ENCODE results near the gene ZNF442.
"Not testable (repeated sequence)": the region's sequence is repeated elsewhere in the genome, so short reads cannot be mapped to it uniquely, and the experiment has no call there.

DNA sequence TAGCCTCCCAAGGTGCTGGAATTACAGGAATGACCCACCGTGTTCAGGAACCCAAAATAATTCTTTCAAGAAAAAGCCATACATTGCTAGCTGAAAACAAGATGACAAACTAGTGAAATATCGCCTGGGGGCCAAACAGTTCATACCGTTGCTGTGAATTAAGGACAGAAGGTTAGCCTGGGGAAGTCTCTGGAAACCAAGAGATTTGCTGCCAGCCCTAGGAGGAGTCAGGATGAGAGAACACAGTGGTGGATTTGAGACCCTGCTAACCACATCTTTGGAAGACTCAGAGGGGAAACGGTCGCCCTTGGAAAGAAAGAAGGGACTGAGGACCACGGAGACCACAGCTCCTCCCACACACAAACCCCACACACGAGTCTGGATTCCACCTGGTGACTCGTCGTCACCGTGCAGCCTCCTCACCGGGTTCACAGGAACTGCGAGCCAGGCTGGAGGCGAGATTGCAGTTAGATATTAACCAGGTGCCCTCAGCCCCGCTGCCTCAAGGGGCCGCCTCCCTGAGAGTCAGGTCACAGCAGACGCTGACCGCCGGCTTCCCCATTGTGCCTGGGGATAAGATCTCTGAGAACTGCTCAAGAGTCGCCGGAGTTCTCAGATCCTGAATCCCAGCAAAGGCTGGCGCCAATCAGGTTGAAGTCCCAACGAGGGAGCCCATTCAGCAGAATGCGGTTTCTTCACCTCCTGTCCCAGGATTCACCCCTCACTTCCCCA lies 34.6 kb upstream of the ZNF442 start:
- TF ChIP-seq, protein P1, sequence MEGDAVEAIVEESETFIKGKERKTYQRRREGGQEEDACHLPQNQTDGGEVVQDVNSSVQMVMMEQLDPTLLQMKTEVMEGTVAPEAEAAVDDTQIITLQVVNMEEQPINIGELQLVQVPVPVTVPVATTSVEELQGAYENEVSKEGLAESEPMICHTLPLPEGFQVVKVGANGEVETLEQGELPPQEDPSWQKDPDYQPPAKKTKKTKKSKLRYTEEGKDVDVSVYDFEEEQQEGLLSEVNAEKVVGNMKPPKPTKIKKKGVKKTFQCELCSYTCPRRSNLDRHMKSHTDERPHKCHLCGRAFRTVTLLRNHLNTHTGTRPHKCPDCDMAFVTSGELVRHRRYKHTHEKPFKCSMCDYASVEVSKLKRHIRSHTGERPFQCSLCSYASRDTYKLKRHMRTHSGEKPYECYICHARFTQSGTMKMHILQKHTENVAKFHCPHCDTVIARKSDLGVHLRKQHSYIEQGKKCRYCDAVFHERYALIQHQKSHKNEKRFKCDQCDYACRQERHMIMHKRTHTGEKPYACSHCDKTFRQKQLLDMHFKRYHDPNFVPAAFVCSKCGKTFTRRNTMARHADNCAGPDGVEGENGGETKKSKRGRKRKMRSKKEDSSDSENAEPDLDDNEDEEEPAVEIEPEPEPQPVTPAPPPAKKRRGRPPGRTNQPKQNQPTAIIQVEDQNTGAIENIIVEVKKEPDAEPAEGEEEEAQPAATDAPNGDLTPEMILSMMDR (conservative IDR thresholded peaks at IDR 0.05; ENCODE audit: low read depth, low read length): not testable (repeated sequence)
- TF ChIP-seq EZH2 (IDR thresholded peaks at IDR 0.05; ENCODE audit: low read length, unreplicated experiment): not testable (repeated sequence)
